ENCODE data around the gene RASGRF2.

DNA sequence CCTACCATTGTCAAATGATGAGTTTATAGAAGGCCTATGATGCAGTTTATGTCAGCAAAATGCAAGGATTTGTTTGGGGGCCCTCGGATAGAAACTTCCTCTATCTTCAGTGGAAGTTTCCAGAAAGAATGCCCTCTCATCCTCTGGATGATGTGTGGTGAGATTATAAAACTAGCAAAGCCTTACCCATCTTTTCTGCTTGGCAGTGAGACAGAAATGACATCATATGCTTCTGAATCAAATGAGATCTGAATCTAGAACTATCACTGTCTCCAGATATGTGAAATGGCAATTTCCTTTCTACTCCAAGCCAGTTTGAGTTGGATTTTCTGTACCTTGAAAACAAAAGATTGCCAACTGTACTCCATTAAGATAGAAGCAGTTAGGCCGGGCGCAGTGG is 212.5 kb downstream of the RASGRF2 start:
- TF ChIP-seq POLR2A (IDR thresholded peaks at IDR 0.05; ENCODE audit: low read length) = no peak
- TF ChIP-seq, protein P1, sequence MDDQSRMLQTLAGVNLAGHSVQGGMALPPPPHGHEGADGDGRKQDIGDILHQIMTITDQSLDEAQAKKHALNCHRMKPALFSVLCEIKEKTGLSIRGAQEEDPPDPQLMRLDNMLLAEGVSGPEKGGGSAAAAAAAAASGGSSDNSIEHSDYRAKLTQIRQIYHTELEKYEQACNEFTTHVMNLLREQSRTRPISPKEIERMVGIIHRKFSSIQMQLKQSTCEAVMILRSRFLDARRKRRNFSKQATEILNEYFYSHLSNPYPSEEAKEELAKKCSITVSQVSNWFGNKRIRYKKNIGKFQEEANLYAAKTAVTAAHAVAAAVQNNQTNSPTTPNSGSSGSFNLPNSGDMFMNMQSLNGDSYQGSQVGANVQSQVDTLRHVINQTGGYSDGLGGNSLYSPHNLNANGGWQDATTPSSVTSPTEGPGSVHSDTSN (IDR thresholded peaks at IDR 0.05) = no peak
- TF ChIP-seq, protein P2, sequence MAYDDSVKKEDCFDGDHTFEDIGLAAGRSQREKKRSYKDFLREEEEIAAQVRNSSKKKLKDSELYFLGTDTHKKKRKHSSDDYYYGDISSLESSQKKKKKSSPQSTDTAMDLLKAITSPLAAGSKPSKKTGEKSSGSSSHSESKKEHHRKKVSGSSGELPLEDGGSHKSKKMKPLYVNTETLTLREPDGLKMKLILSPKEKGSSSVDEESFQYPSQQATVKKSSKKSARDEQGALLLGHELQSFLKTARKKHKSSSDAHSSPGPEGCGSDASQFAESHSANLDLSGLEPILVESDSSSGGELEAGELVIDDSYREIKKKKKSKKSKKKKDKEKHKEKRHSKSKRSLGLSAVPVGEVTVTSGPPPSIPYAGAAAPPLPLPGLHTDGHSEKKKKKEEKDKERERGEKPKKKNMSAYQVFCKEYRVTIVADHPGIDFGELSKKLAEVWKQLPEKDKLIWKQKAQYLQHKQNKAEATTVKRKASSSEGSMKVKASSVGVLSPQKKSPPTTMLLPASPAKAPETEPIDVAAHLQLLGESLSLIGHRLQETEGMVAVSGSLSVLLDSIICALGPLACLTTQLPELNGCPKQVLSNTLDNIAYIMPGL (CRISPR knock-in tag; IDR thresholded peaks at IDR 0.05; ENCODE audit: borderline replicate concordance) = no peak
- no peak for TF ChIP-seq POLR2AphosphoS2 (conservative IDR thresholded peaks at IDR 0.05; ENCODE audit: low read length)
- TF ChIP-seq, protein P3, sequence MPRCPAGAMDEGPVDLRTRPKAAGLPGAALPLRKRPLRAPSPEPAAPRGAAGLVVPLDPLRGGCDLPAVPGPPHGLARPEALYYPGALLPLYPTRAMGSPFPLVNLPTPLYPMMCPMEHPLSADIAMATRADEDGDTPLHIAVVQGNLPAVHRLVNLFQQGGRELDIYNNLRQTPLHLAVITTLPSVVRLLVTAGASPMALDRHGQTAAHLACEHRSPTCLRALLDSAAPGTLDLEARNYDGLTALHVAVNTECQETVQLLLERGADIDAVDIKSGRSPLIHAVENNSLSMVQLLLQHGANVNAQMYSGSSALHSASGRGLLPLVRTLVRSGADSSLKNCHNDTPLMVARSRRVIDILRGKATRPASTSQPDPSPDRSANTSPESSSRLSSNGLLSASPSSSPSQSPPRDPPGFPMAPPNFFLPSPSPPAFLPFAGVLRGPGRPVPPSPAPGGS (IDR thresholded peaks at IDR 0.05) = no peak
- TF ChIP-seq, protein P4, sequence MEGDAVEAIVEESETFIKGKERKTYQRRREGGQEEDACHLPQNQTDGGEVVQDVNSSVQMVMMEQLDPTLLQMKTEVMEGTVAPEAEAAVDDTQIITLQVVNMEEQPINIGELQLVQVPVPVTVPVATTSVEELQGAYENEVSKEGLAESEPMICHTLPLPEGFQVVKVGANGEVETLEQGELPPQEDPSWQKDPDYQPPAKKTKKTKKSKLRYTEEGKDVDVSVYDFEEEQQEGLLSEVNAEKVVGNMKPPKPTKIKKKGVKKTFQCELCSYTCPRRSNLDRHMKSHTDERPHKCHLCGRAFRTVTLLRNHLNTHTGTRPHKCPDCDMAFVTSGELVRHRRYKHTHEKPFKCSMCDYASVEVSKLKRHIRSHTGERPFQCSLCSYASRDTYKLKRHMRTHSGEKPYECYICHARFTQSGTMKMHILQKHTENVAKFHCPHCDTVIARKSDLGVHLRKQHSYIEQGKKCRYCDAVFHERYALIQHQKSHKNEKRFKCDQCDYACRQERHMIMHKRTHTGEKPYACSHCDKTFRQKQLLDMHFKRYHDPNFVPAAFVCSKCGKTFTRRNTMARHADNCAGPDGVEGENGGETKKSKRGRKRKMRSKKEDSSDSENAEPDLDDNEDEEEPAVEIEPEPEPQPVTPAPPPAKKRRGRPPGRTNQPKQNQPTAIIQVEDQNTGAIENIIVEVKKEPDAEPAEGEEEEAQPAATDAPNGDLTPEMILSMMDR (IDR thresholded peaks at IDR 0.05) = no peak
- TF ChIP-seq, protein P5, sequence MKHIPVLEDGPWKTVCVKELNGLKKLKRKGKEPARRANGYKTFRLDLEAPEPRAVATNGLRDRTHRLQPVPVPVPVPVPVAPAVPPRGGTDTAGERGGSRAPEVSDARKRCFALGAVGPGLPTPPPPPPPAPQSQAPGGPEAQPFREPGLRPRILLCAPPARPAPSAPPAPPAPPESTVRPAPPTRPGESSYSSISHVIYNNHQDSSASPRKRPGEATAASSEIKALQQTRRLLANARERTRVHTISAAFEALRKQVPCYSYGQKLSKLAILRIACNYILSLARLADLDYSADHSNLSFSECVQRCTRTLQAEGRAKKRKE (CRISPR knock-in tag; IDR thresholded peaks at IDR 0.05; ENCODE audit: low read depth) = no peak
- no peak for TF ChIP-seq HOXA7 (CRISPR knock-in tag; IDR thresholded peaks at IDR 0.05)

All from A549 (cell line).